Peyer's patch (tissue), 4 donors: Measurements from ENCODE around the gene VPS52.

ENCODE experiments used
- POLR2A ChIP-seq, 2 donors: fragments of 450-650 bp; IDR thresholded peaks; one replicate each; pipeline ENCODE4 v1.5.1; 2017; ENCODE audit warnings: antibody characterized with exemption in 2 of 2, mild to moderate bottlenecking in 2 of 2, moderate library complexity in 2 of 2
- TF ChIP-seq, protein P1 (sequence below), 6 experiments: fragments of 450-650 bp in 4 of 6; fragments of 200-600 bp in 2 of 6; sonication (generic) in 1 of 6; IDR thresholded peaks; one replicate each; pipeline ENCODE4 v1.5.1; 2017 to 2019; ENCODE audit warnings: antibody characterized with exemption in 6 of 6, mild to moderate bottlenecking in 3 of 6, moderate library complexity in 1 of 6

DNA sequence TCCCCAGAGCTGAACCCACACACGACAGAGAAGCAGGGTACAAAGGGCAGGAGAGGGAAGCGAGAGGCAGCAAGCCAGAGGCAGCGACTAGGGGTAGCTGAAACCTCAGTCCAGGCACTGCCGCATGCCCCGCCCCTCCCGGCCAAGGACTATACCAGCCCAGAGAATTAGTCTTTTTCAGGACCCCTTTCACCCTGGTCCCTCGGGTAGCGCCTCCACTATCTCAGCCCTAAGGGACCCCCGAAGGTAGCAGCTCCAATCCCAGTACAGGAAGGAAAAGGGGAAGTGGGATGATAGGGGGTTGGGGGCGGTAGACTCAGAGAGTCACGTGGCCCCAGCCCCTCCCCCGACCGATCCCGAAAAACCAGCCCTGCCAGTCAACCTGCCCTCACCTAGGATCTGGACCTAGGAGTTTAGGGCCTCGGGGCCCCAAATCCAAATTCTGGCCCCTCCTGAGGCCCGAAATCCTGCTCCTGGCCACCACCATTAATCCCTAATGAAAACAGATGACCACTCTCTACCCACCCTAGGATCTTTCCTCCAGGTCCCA lies 25.8 kb upstream of the VPS52 start:
- TF ChIP-seq, protein P1, sequence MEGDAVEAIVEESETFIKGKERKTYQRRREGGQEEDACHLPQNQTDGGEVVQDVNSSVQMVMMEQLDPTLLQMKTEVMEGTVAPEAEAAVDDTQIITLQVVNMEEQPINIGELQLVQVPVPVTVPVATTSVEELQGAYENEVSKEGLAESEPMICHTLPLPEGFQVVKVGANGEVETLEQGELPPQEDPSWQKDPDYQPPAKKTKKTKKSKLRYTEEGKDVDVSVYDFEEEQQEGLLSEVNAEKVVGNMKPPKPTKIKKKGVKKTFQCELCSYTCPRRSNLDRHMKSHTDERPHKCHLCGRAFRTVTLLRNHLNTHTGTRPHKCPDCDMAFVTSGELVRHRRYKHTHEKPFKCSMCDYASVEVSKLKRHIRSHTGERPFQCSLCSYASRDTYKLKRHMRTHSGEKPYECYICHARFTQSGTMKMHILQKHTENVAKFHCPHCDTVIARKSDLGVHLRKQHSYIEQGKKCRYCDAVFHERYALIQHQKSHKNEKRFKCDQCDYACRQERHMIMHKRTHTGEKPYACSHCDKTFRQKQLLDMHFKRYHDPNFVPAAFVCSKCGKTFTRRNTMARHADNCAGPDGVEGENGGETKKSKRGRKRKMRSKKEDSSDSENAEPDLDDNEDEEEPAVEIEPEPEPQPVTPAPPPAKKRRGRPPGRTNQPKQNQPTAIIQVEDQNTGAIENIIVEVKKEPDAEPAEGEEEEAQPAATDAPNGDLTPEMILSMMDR (IDR thresholded peaks at IDR 0.05): no peak
- no peak for TF ChIP-seq POLR2A (IDR thresholded peaks at IDR 0.05)
